Measurements from ENCODE around the gene DPEP2.

Gene DPEP2

DNA sequence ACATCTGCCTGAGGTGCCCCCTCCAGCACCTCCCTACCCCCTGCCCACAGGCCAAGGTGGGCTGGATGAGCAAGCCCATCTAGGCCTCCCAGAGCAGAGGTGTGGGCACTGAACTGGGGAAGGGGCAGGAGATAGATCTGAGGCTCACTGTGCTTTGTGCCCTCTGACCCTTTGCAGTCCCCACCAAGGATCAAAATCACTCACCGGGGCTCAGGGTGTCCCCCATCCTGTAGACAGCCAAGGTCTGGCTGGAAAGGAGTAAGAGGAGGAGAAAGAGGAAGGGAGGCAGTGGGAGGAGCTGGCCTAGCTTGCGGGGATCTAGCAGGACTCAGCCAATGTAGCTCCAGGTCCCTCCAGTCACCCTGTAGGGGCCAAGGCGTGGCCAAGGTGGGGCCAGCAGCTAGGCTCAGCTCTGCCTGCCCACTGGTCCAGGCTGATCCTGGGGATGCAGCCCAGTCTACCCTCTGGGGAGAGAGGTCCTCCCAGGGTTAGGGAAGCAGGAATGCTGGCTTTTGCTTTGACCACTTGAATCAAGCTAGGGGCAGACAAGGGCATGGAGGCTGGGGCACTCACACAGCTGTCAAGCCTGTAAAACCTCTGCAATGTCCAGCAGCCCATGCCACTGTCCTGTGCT is 32.6 kb downstream of the DPEP2 start:
- TF ChIP-seq FOXP2 (optimal IDR thresholded peaks at IDR 0.05; ENCODE audit: borderline replicate concordance, extremely low read depth, extremely low read length, insufficient read depth): no peak
- TF ChIP-seq TAF1 (IDR thresholded peaks at IDR 0.05; ENCODE audit: borderline replicate concordance, insufficient read depth, low read length): no peak
- TF ChIP-seq SIN3A (IDR thresholded peaks at IDR 0.05; ENCODE audit: borderline replicate concordance, insufficient read depth, low read length): no peak
- TF ChIP-seq, protein P1, sequence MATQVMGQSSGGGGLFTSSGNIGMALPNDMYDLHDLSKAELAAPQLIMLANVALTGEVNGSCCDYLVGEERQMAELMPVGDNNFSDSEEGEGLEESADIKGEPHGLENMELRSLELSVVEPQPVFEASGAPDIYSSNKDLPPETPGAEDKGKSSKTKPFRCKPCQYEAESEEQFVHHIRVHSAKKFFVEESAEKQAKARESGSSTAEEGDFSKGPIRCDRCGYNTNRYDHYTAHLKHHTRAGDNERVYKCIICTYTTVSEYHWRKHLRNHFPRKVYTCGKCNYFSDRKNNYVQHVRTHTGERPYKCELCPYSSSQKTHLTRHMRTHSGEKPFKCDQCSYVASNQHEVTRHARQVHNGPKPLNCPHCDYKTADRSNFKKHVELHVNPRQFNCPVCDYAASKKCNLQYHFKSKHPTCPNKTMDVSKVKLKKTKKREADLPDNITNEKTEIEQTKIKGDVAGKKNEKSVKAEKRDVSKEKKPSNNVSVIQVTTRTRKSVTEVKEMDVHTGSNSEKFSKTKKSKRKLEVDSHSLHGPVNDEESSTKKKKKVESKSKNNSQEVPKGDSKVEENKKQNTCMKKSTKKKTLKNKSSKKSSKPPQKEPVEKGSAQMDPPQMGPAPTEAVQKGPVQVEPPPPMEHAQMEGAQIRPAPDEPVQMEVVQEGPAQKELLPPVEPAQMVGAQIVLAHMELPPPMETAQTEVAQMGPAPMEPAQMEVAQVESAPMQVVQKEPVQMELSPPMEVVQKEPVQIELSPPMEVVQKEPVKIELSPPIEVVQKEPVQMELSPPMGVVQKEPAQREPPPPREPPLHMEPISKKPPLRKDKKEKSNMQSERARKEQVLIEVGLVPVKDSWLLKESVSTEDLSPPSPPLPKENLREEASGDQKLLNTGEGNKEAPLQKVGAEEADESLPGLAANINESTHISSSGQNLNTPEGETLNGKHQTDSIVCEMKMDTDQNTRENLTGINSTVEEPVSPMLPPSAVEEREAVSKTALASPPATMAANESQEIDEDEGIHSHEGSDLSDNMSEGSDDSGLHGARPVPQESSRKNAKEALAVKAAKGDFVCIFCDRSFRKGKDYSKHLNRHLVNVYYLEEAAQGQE (IDR thresholded peaks at IDR 0.05; ENCODE audit: insufficient read depth in 1 of 2, low read depth in 2 of 2, low read length in 2 of 2): no peak
- no peak for TF ChIP-seq POLR2AphosphoS5 (IDR thresholded peaks at IDR 0.05; ENCODE audit: low read depth, low read length)

DNA sequence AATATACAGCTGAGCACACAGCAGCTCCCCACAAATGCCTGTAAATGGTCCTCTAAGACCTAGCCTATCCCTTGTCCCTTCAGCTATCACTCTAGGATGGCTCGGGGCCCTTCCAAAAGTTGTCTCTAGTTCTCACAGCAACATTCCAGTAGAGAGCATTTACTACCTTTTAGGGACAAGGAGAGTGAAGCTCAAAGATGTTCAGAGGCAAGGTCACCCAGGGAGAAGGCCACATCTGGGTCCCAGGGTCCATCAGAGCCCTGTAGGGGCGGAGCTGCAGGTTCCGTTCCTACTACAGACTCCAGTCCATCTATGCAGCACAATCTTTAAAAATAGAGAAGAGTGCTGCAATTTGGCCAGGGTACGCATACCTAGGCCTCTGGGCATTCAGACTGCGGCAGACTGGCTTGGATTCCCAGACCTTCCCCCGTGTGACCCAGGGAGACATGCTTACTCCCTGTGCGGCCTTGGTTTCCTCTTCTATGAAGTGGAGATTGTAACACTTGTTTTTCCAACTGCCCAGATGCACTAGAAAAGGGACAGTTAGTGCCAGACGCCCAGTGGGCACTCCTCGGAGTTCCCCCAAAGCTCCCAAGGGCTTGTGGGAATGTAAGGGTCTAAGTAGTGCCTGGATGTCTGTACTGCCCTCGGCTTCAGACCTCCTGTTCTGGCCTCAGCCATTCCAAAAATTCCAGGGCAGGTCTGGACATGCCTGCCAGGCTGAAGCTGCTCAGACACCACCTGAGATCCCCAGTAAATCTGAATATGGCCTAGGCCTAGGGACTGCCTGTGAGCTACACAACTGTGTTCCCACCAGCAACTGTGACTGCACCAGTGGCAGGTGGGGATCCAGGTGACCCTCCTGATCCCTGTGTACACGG is 33.4 kb downstream of the DPEP2 start:
- TF ChIP-seq TAF1 (IDR thresholded peaks at IDR 0.05; ENCODE audit: borderline replicate concordance, insufficient read depth, low read length) (no peak), FOXP2 (optimal IDR thresholded peaks at IDR 0.05; ENCODE audit: borderline replicate concordance, extremely low read depth, extremely low read length, insufficient read depth) (no peak), SIN3A (IDR thresholded peaks at IDR 0.05; ENCODE audit: borderline replicate concordance, insufficient read depth, low read length) (no peak)
- TF ChIP-seq, protein P1 (IDR thresholded peaks at IDR 0.05; ENCODE audit: insufficient read depth in 1 of 2, low read depth in 2 of 2, low read length in 2 of 2): no peak

DNA sequence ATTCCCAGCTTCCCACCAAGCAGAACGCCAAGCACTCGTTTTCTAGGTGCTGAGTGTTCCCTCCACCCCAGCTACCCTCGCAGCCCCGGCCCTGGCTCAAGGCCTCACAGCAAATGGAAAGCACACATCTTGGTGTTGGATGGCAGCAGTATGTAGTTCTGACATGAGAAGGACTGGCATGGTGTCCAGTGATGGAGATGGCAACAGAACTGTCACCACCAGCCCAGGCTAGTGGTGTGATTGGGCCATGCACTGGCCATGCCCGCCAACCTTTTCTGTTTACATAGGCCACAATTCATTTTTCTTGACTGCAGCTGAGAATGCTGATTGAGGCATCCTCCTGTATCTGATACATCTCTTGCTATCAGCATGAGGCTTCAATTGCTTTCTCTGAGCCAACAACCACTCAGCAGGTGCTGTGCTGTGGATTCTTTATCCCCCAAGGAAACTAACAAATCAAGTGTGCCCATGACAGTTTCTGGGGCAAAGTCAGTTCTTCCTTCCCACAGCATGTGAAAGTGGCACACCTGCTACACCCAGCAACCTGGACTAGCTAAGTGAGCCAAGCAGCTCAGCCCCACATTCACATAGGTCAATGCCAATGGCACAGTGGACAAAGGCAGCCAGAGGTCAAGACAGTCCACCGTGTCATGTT is 34.7 kb downstream of the DPEP2 start:
- TF ChIP-seq TAF1 (IDR thresholded peaks at IDR 0.05; ENCODE audit: borderline replicate concordance, insufficient read depth, low read length): no peak
- TF ChIP-seq, protein P1 (IDR thresholded peaks at IDR 0.05; ENCODE audit: insufficient read depth in 1 of 2, low read depth in 2 of 2, low read length in 2 of 2): no peak

DNA sequence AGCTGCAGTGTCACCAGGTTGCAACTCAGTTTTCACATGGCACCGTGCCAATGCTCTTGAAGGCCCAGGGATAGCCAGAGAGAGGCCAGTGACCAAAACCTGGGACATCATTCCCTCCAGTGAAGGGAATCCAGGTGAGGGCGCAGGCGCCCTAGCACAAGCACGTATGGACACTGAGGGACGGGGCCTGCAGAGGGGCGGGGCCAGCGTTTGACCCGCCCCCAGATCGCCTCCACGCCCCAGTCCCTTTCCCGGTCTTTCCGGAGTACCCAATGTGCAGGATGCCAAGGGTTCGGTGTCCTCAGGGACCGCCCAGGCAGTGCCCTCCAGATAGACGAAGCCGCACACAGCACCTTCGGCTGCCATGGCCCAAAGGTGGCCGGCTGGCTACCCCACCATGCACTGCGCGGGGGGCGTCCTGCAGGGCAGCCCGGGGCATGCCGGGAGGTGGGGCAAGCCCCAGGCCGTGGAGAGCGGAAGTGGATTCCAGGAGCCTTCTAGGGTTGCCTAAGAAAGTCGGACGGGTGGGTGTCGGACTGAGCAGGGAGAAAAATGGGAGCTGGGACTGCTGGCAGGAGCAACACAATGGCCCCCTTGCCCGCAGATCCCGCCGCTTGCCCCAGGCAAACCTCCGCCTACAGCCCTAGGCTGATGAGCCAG is 35.5 kb downstream of the DPEP2 start:
- TF ChIP-seq, protein P1 (IDR thresholded peaks at IDR 0.05; ENCODE audit: insufficient read depth in 1 of 2, low read depth in 2 of 2, low read length in 2 of 2): no peak
- TF ChIP-seq FOXP2 (optimal IDR thresholded peaks at IDR 0.05; ENCODE audit: borderline replicate concordance, extremely low read depth, extremely low read length, insufficient read depth) (no peak), TAF1 (IDR thresholded peaks at IDR 0.05; ENCODE audit: borderline replicate concordance, insufficient read depth, low read length) (no peak), POLR2AphosphoS5 (IDR thresholded peaks at IDR 0.05; ENCODE audit: low read depth, low read length) (no peak), SIN3A (IDR thresholded peaks at IDR 0.05; ENCODE audit: borderline replicate concordance, insufficient read depth, low read length) (no peak)

Measured in PFSK-1 (cell line).